GM12878 (cell line): ENCODE results near the gene ZKSCAN7. TPM values are rescaled to one million over a fixed set of nuclear protein-coding genes. Genes with fewer than 3 reads are reported as not detected.

Source experiments
- ATAC-seq: fragments of 200-7000 bp; cut with Tn5 transposase; 3 replicates; pipeline ENCODE4 v1.9.1; 2020; ENCODE audit warnings: mild to moderate bottlenecking, moderate library complexity
- BruUV-seq: library from RNA; stranded (reverse); fragments of 400-500 nt; replicated peaks from 2 replicates; lab custom pipeline; 2021; lab: Mats Ljungman, UMichigan
- CTCF ChIA-PET: fragments of 300-600 bp; sonication (Branson Sonifier 250); formaldehyde crosslinking; extraction: SDS; loops from one replicate; lab custom pipeline; 2021; ENCODE audit warnings: inconsistent platforms; lab: Yijun Ruan, JAX
- POLR2A ChIA-PET: fragments of 350-600 bp; formaldehyde crosslinking; extraction: SDS; loops from one replicate; lab custom pipeline; 2021; ENCODE audit warnings: inconsistent platforms; lab: Charles Lee
- RAD21 ChIA-PET: fragments of 300-600 bp; sonication (Branson Sonifier 250); formaldehyde crosslinking; loops from one replicate; lab custom pipeline; 2023; ENCODE audit warnings: antibody characterized with exemption; ENCODE audit not compliant: unreplicated experiment; lab: Charles Lee
- SMC1A ChIA-PET: fragments of 300-600 bp; sonication (Branson Sonifier 250); formaldehyde crosslinking; loops from one replicate; lab custom pipeline; 2023; ENCODE audit not compliant: unreplicated experiment, uncharacterized antibody; lab: Charles Lee
- DNase-seq: peaks from one replicate; pipeline ENCODE4 v3.0.0-alpha.2; 2011; ENCODE audit warnings: low read depth, low spot score
- FAIRE-seq: peaks from 3 replicates; lab custom pipeline; 2011; peaks lifted over from hg19 to GRCh38; lab: Jason Lieb, UNC
- H2AFZ ChIP-seq: 2 replicates; pipeline ENCODE4 v1.6.0; 2011; ENCODE audit warnings: low read depth, low read length, control low read depth; ENCODE audit not compliant: control insufficient read depth
- H3K27ac ChIP-seq: 2 replicates; pipeline ENCODE4 v1.5.1; 2011; ENCODE audit warnings: control low read depth; ENCODE audit not compliant: control insufficient read depth, insufficient read depth
- H3K27me3 ChIP-seq, 2 experiments: replicated peaks in 1 of 2; 2 replicates each; pipeline versions ENCODE4 v1.6.0 to v1.6.1; 2011; ENCODE audit warnings: low read length in 1 of 2; ENCODE audit not compliant: control insufficient read depth in 2 of 2, insufficient read depth in 2 of 2
- H3K36me3 ChIP-seq, 2 experiments: 2 replicates each; pipeline ENCODE4 v1.5.1; 2011; ENCODE audit warnings: low read length in 1 of 2; ENCODE audit not compliant: control insufficient read depth in 2 of 2, insufficient read depth in 2 of 2
- H3K4me1 ChIP-seq: 2 replicates; pipeline ENCODE4 v1.6.1; 2011; ENCODE audit warnings: mild to moderate bottlenecking, low read length, moderate library complexity, mixed read lengths; ENCODE audit not compliant: control insufficient read depth, insufficient read depth
- H3K4me2 ChIP-seq: 2 replicates; pipeline ENCODE4 v1.6.0; 2011; ENCODE audit warnings: control low read depth; ENCODE audit not compliant: control insufficient read depth, insufficient read depth
- H3K4me3 ChIP-seq: fragments of 200-600 bp; sonication (generic); 2 replicates; pipeline ENCODE4 v1.5.1; 2016
- H3K79me2 ChIP-seq: 2 replicates; pipeline ENCODE4 v1.6.0; 2011; ENCODE audit warnings: low read length; ENCODE audit not compliant: control insufficient read depth, insufficient read depth
- H3K9ac ChIP-seq: 2 replicates; pipeline ENCODE4 v1.8.0; 2011; ENCODE audit warnings: low read length, control low read depth, mixed read lengths; ENCODE audit not compliant: control insufficient read depth, insufficient read depth
- H3K9me3 ChIP-seq: replicated peaks from 3 replicates; pipeline ENCODE4 v1.5.1; 2011; ENCODE audit warnings: mild to moderate bottlenecking, low read length; ENCODE audit not compliant: control insufficient read depth, insufficient read depth
- H4K20me1 ChIP-seq: 2 replicates; pipeline ENCODE4 v1.6.0; 2011; ENCODE audit not compliant: control insufficient read depth, insufficient read depth
- EED ChIP-seq: sonication (generic); IDR thresholded peaks from 2 replicates; pipeline ENCODE4 v1.6.1; 2016; ENCODE audit warnings: antibody characterized with exemption, low read depth
- EP300 ChIP-seq, 2 experiments: fragments of 150-350 bp in 1 of 2; IDR thresholded peaks; 2 replicates each; pipeline ENCODE4 v1.6.1; 2011 to 2012; ENCODE audit warnings: low read depth in 2 of 2, low read length in 2 of 2, borderline replicate concordance in 1 of 2, improper control_type of control experiment in 1 of 2, inconsistent platforms in 1 of 2; ENCODE audit not compliant: control insufficient read depth in 1 of 2
- LARP7 ChIP-seq: fragments of 450-650 bp; IDR thresholded peaks from 2 replicates; pipeline ENCODE4 v1.6.1; 2017; ENCODE audit warnings: mild to moderate bottlenecking
- MTA2 ChIP-seq: fragments of 450-650 bp; IDR thresholded peaks from 2 replicates; pipeline ENCODE4 v1.6.1; 2016; ENCODE audit warnings: low read depth, mild to moderate bottlenecking, moderate library complexity
- RBBP5 ChIP-seq: fragments of 200-600 bp; sonication (generic); conservative IDR thresholded peaks from 2 replicates; pipeline ENCODE4 v1.6.1; 2016
- SKIL ChIP-seq: fragments of 450-650 bp; IDR thresholded peaks from 2 replicates; pipeline ENCODE4 v1.6.1; 2017; ENCODE audit warnings: mild to moderate bottlenecking, low read depth, inconsistent platforms; ENCODE audit not compliant: poor library complexity, severe bottlenecking
- USF2 ChIP-seq: IDR thresholded peaks from 2 replicates; pipeline ENCODE4 v1.6.1; 2011; ENCODE audit warnings: low read depth, low read length, improper control_type of control experiment, borderline replicate concordance
- ZBTB40 ChIP-seq: fragments of 450-650 bp; IDR thresholded peaks from 2 replicates; pipeline ENCODE4 v1.6.1; 2016; ENCODE audit warnings: mild to moderate bottlenecking, moderate library complexity, borderline replicate concordance
- ZNF24 ChIP-seq: fragments of 450-650 bp; IDR thresholded peaks from 2 replicates; pipeline ENCODE4 v1.6.1; 2017; ENCODE audit warnings: antibody characterized with exemption, mild to moderate bottlenecking
- ZNF592 ChIP-seq: fragments of 450-650 bp; IDR thresholded peaks from 2 replicates; pipeline ENCODE4 v1.6.1; 2017; ENCODE audit warnings: mild to moderate bottlenecking, moderate library complexity
- WGBS: methylation state at CpG from one replicate; pipeline ENCODE4 v1.1.6; 2016; ENCODE audit warnings: low lambda C conversion rate; ENCODE audit not compliant: insufficient replicate concordance, insufficient coverage; ENCODE audit errors: missing lambda C conversion rate; 5-methylcytosine and 5-hydroxymethylcytosine counted together
- in situ Hi-C: fragments of 300-500 bp; cut with MboI; formaldehyde crosslinking; loops from 9 replicates; pipeline ENCODE4 v1.14.3; 2018; ENCODE audit warnings: mixed read lengths
- intact Hi-C: fragments of 100-400 bp; cut with micrococcal nuclease; formaldehyde crosslinking; loops from one replicate; pipeline ENCODE4 v1.14.2; 2022; ENCODE audit not compliant: unreplicated experiment
- polyA plus RNA-seq, 11 experiments: library from polyadenylated mRNA; depleted of rRNA in 4 of 11; unstranded in 6 of 11; stranded (reverse) in 5 of 11; fragments of >200 nt; fragmentation: Nextera tagmentation in 4 of 11; fragmentation: Illumina TruSeq in 1 of 11; extraction: Ambion mirVana in 4 of 11; extraction: Trizol in 1 of 11; gene quantifications; 1 replicate in 1 of 11; 2 replicates in 10 of 11; pipeline versions ENCODE4 v1.2.1 to v1.2.3, GENCODE V29; 2011 to 2016; ENCODE audit warnings: inconsistent platforms in 2 of 11, missing spikeins in 2 of 11, low read depth in 1 of 11
- total RNA-seq, 4 experiments: library from RNA; depleted of rRNA in 3 of 4; stranded (reverse); fragments of >200 nt in 3 of 4; fragmentation: Illumina TruSeq in 1 of 4; extraction: Trizol in 1 of 4; gene quantifications; 2 replicates each; pipeline versions ENCODE4 v1.2.1 to v1.2.3, GENCODE V29; 2013 to 2021

Gene ZKSCAN7
- total and polyA plus RNA-seq, 10 of the 15 experiments (the other 5 are each of a cell fraction or from before 2014, with no cell fraction given), result 0.77 to 6.0 (median 3.5) TPM

- ChIA-PET SMC1A (no interaction called here), RAD21 (no interaction called here), POLR2A (no interaction called here), CTCF (no interaction called here)
- H3K79me2 ChIP-seq, result no peaks in the 10 kb centered on the region
- H2AFZ ChIP-seq, result no peak overlapping the region
- no peak overlapping the region for H3K9ac ChIP-seq
- H3K4me1 ChIP-seq, result no peaks in the 10 kb centered on the region
- H3K36me3 ChIP-seq, result peaks cover 0 to 5% of the 10 kb centered on the region in 2 experiments; a peak in 2 of 4 replicates
- in situ Hi-C loops (no loop called here), intact Hi-C loops (no loop called here)
- DNase-seq (no peak), FAIRE-seq (no peak), ATAC-seq (no peak)
- H3K4me2 ChIP-seq, result no peak overlapping the region
- H3K27me3 ChIP-seq, result no peaks in the 10 kb centered on the region
- TF ChIP-seq MTA2 (no peak), EED (no peak), LARP7 (no peak), ZBTB40 (no peak), RBBP5 (no peak), SKIL (no peak), USF2 (no peak), EP300 (IDR thresholded peaks at IDR 0.05; ENCODE audit: borderline replicate concordance in 1 of 2, control insufficient read depth in 1 of 2, low read depth in 2 of 2, low read length in 2 of 2) (no peak), ZNF24 (no peak), ZNF592 (no peak)
- H3K4me3 ChIP-seq, result no peak overlapping the region
- H4K20me1 ChIP-seq, result no peaks in the 10 kb centered on the region
- WGBS, result 76% methylated on average over 3 of the region's 3 CpGs
- no TSS peak for BruUV-seq
- H3K9me3 ChIP-seq, result peaks cover 4% of the 10 kb centered on the region; the same call in 2 of the 3 replicates
- H3K27ac ChIP-seq, result no peak overlapping the region
Observed at GRCh38 chr3:44562147-44562546, 7.2 kb downstream of the ZKSCAN7 start.
